Neural cell (in vitro differentiated cells): ENCODE measurements around the gene SLC27A6. TPM values are rescaled to one million over a fixed set of nuclear protein-coding genes. Genes with fewer than 3 reads are reported as not detected.

Experiments used
- H2AFZ ChIP-seq: fragments of 200-600, 300-800 bp; sonication (generic), shearing (Covaris generic); 2 replicates; pipeline ENCODE4 v1.6.0; 2014; ENCODE audit warnings: low read depth, mild to moderate bottlenecking, antibody characterized with exemption, low read length, moderate library complexity
- H3F3A ChIP-seq: fragments of 200-600 bp; shearing (Covaris generic); 2 replicates; pipeline ENCODE4 v1.6.1; 2016; ENCODE audit warnings: mild to moderate bottlenecking, moderate library complexity, mixed read lengths, antibody characterized with exemption, low read length; ENCODE audit not compliant: insufficient read depth, poor library complexity, severe bottlenecking
- H3K27ac ChIP-seq: fragments of 200-600, 300-800 bp; sonication (generic), shearing (Covaris generic); 2 replicates; pipeline ENCODE4 v1.5.1; 2014; ENCODE audit warnings: mild to moderate bottlenecking, low read length, moderate library complexity
- H3K27me3 ChIP-seq: fragments of 300-800, 200-600 bp; sonication (generic), shearing (Covaris generic); 2 replicates; pipeline ENCODE4 v1.6.0; 2014; ENCODE audit warnings: mild to moderate bottlenecking, low read depth, low read length, moderate library complexity; ENCODE audit not compliant: insufficient read depth
- H3K36me3 ChIP-seq: fragments of 300-800, 200-600 bp; sonication (generic), shearing (Covaris generic); 2 replicates; pipeline ENCODE4 v1.5.1; 2014; ENCODE audit warnings: mild to moderate bottlenecking, antibody characterized with exemption, low read length, moderate library complexity; ENCODE audit not compliant: insufficient read depth
- H3K4me2 ChIP-seq: fragments of 300-800, 200-600 bp; sonication (generic), shearing (Covaris generic); 2 replicates; pipeline ENCODE4 v1.6.0; 2014; ENCODE audit warnings: mild to moderate bottlenecking, low read length
- H3K4me3 ChIP-seq: fragments of 300-800, 200-600 bp; sonication (generic), shearing (Covaris generic); 2 replicates; pipeline ENCODE4 v1.5.1; 2014; ENCODE audit warnings: mild to moderate bottlenecking, low read length, moderate library complexity
- H3K79me2 ChIP-seq: fragments of 200-600 bp; shearing (Covaris generic); replicated peaks from 2 replicates; pipeline ENCODE4 v1.6.0; 2014; ENCODE audit warnings: mild to moderate bottlenecking, low read length, moderate library complexity; ENCODE audit not compliant: insufficient read depth
- H3K9ac ChIP-seq: fragments of 300-800, 200-600 bp; sonication (generic), shearing (Covaris generic); 2 replicates; pipeline ENCODE4 v1.6.1; 2016; ENCODE audit warnings: mild to moderate bottlenecking, low read length, mixed read lengths
- H3K9me2 ChIP-seq: fragments of 200-600 bp; shearing (Covaris generic); 2 replicates; pipeline ENCODE4 v1.6.1; 2016; ENCODE audit warnings: mild to moderate bottlenecking, low read length, mixed read lengths; ENCODE audit not compliant: insufficient read depth
- H3K9me3 ChIP-seq: fragments of 200-600, 300-800 bp; sonication (generic), shearing (Covaris generic); 2 replicates; pipeline ENCODE4 v1.6.1; 2016; ENCODE audit warnings: mild to moderate bottlenecking, mixed run types, low read length, moderate library complexity, mixed read lengths
- H4K20me1 ChIP-seq: fragments of 200-600 bp; shearing (Covaris generic); 2 replicates; pipeline ENCODE4 v1.6.1; 2016; ENCODE audit warnings: mild to moderate bottlenecking, mixed run types; ENCODE audit not compliant: insufficient read depth
- EP300 ChIP-seq: fragments of 450-650 bp; conservative IDR thresholded peaks from 2 replicates; pipeline ENCODE4 v1.6.1; 2014; ENCODE audit warnings: antibody characterized with exemption, mild to moderate bottlenecking, moderate library complexity; ENCODE audit not compliant: poor library complexity, severe bottlenecking
- EZH2 ChIP-seq: fragments of 200-600, 300-800 bp; shearing (Covaris generic), sonication (generic); IDR thresholded peaks from 2 replicates; pipeline ENCODE4 v1.6.1; 2014; ENCODE audit warnings: antibody characterized with exemption, low read length, borderline replicate concordance, mild to moderate bottlenecking; ENCODE audit not compliant: insufficient read depth, poor library complexity, severe bottlenecking
- MXI1 ChIP-seq: fragments of 450-650 bp; conservative IDR thresholded peaks from 2 replicates; pipeline ENCODE4 v1.6.1; 2014; ENCODE audit warnings: antibody characterized with exemption, mild to moderate bottlenecking; ENCODE audit not compliant: poor library complexity, severe bottlenecking
- POLR2AphosphoS5 ChIP-seq: IDR thresholded peaks from 2 replicates; pipeline ENCODE4 v1.6.1; 2012
- RAD21 ChIP-seq: fragments of 450-650 bp; conservative IDR thresholded peaks from 2 replicates; pipeline ENCODE4 v1.6.1; 2014; ENCODE audit warnings: antibody characterized with exemption, mild to moderate bottlenecking, moderate library complexity
- REST ChIP-seq: IDR thresholded peaks from 2 replicates; pipeline ENCODE4 v1.6.1; 2012; ENCODE audit warnings: borderline replicate concordance
- SMC3 ChIP-seq: fragments of 450-650 bp; conservative IDR thresholded peaks from 2 replicates; pipeline ENCODE4 v1.6.1; 2014; ENCODE audit warnings: antibody characterized with exemption, mild to moderate bottlenecking, moderate library complexity; ENCODE audit not compliant: poor library complexity
- TAF1 ChIP-seq: IDR thresholded peaks from 2 replicates; pipeline ENCODE4 v1.6.1; 2012; ENCODE audit warnings: low read depth
- polyA plus RNA-seq: library from polyadenylated mRNA; depleted of rRNA; stranded (reverse); fragments of >200 nt; gene quantifications from 2 replicates; pipeline ENCODE4 v1.2.3, GENCODE V29; 2014
- TF ChIP-seq, protein P1 (sequence below): fragments of 450-650 bp; IDR thresholded peaks from 2 replicates; pipeline ENCODE4 v1.5.1; 2014; ENCODE audit warnings: antibody characterized with exemption, mild to moderate bottlenecking, moderate library complexity; ENCODE audit not compliant: poor library complexity, severe bottlenecking

The SLC27A6 gene
- polyA plus RNA-seq, 1 donor from 2014 or later: 0.37 TPM

DNA sequence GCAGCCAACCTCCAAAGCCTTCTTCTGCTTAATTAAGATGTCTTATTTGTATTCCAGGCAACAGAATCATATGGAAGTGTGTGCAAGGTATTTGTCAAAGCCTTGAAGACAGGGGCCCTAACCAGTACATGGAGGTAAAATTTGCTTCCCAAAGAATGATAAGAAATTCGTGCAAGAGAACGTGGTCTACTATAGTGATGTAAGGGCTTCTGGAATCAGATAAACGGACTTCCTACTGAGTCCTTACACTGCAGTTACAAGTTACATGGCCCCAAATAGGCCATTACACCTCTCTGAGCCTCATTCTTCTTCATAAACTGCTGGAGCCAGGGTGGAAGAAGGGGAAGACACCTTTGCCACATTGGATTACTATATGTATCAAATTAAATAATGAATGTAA lies 113.4 kb downstream of the SLC27A6 start:
- H3K27me3 ChIP-seq: no peaks in the 10 kb centered on the region
- no peak overlapping the region for H3K4me3 ChIP-seq
- H3K36me3 ChIP-seq: no peaks in the 10 kb centered on the region
- TF ChIP-seq RAD21 (no peak), EP300 (no peak), TAF1 (no peak), REST (no peak), SMC3 (no peak), EZH2 (no peak), POLR2AphosphoS5 (no peak), MXI1 (no peak)
- TF ChIP-seq, protein P1, sequence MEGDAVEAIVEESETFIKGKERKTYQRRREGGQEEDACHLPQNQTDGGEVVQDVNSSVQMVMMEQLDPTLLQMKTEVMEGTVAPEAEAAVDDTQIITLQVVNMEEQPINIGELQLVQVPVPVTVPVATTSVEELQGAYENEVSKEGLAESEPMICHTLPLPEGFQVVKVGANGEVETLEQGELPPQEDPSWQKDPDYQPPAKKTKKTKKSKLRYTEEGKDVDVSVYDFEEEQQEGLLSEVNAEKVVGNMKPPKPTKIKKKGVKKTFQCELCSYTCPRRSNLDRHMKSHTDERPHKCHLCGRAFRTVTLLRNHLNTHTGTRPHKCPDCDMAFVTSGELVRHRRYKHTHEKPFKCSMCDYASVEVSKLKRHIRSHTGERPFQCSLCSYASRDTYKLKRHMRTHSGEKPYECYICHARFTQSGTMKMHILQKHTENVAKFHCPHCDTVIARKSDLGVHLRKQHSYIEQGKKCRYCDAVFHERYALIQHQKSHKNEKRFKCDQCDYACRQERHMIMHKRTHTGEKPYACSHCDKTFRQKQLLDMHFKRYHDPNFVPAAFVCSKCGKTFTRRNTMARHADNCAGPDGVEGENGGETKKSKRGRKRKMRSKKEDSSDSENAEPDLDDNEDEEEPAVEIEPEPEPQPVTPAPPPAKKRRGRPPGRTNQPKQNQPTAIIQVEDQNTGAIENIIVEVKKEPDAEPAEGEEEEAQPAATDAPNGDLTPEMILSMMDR: no peak
- H3K9me3 ChIP-seq: no peaks in the 10 kb centered on the region
- H2AFZ ChIP-seq: no peak overlapping the region
- H3K4me2 ChIP-seq: no peak overlapping the region
- H3K27ac ChIP-seq: no peak overlapping the region
- H3F3A ChIP-seq: no peaks in the 10 kb centered on the region
- no peaks in the 10 kb centered on the region for H4K20me1 ChIP-seq
- no peaks in the 10 kb centered on the region for H3K79me2 ChIP-seq
- H3K9ac ChIP-seq: no peak overlapping the region
- H3K9me2 ChIP-seq: no peaks in the 10 kb centered on the region

- no peaks in the 10 kb centered on the region for H3F3A ChIP-seq
- no peaks in the 10 kb centered on the region for H3K9me2 ChIP-seq
- no peaks in the 10 kb centered on the region for H3K27me3 ChIP-seq
- H3K79me2 ChIP-seq: no peaks in the 10 kb centered on the region
- H3K36me3 ChIP-seq: no peaks in the 10 kb centered on the region
- H3K9ac ChIP-seq: no peak overlapping the region
- no peak overlapping the region for H3K27ac ChIP-seq
- H3K9me3 ChIP-seq: no peaks in the 10 kb centered on the region
- no peak overlapping the region for H3K4me3 ChIP-seq
- no peak overlapping the region for H2AFZ ChIP-seq
- H3K4me2 ChIP-seq: no peak overlapping the region
- TF ChIP-seq, protein P1: no peak
- TF ChIP-seq TAF1: no peak
- no peak for TF ChIP-seq EP300
- TF ChIP-seq EZH2: no peak
- no peak for TF ChIP-seq SMC3
- TF ChIP-seq RAD21: no peak
- no peak for TF ChIP-seq POLR2AphosphoS5
- no peak for TF ChIP-seq REST
- TF ChIP-seq MXI1: no peak
- H4K20me1 ChIP-seq: no peaks in the 10 kb centered on the region
These were observed 114.2 kb downstream of the SLC27A6 start for GRCh38 chr5:129079496-129079895.
